Measurements from ENCODE around the gene ILK.

ILK gene

DNA sequence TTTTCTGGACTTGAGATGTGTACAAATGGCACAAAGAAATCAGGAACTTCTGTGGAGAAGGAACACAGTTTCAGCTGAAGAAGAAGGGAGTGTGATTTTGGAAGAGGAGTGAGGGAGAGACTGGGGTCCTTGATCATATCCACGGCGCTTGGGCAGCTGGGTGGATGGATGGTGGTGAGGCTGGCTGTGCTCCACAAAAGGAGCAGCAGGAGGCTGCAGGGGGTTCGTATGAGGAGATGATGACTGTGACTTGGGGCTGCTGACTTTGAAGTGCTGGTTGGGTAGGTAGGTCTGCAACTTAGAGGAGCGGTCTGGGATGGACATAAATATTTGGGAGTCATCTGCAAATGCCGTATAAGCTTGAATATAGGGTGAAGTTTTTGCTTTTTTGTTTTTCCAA, 53.4 kb downstream of the ILK start:
- no peak for DNase-seq (ENCODE audit: low spot score)

DNA sequence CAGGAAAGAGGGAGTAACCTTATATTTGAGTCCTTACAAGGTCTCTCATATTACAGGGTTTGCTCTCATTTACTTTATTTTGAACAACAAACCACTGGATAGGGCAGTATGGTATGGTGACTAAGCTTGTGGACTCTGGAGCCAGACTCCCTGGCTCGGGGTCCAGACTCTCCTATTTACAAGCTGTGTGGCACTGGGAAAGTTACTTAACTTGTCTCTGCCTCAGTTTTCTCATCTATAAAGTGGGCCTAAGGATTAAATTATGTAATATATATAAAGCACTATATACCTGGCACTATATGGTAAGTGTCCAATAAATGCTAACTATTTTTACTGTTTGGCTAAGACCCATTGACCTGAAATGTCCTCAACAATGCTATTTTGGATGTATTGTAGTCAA, 53.8 kb downstream of the ILK start:
- DNase-seq (ENCODE audit: low spot score), result no peak

DNA sequence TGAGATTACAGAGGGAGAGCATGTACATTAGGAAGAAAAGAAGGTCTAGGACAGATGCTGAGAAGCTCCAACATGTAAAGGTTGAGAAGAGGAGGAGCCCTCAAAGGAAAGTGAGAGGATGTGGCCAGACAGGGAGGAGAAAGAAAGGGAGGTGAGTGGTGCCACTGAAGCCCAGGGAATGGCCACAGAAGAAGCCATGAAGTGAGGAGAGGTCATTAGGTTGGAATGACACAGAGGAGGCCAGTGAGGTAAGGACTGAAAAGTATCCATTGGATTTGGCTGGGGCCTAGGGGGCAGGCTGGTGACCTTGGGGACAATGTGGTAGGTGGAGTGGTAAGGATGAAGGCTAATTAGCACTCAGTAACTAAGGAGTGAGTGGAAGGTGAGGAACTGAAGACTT, 55.1 kb downstream of the ILK start:
- no peak for DNase-seq (ENCODE audit: low spot score)

All from HuH-7 (cell line).